Lung (tissue), 12 donors: ENCODE data around the gene DAZL. TPM values are rescaled to one million over a fixed set of nuclear protein-coding genes. Genes with fewer than 3 reads are reported as not detected.
A peak's percentile ranks its signal among the peaks of the same experiment; 100 is the strongest.

Experiments used
- ATAC-seq: fragments of 200-7000 bp; cut with Tn5 transposase; one replicate; pipeline ENCODE4 v1.9.1; 2020; ENCODE audit warnings: moderate number of reproducible peaks; ENCODE audit not compliant: insufficient read depth, low FRiP score
- DNase-seq, 3 donors: peaks; one replicate each; pipeline ENCODE4 v3.0.0-alpha.2; 2013 to 2017
- H3K27ac ChIP-seq, 2 donors: one replicate each; pipeline ENCODE4 v1.5.1; 2013; ENCODE audit warnings: mild to moderate bottlenecking in 2 of 2, moderate library complexity in 2 of 2, control low read depth in 1 of 2, inconsistent platforms in 1 of 2, low read depth in 1 of 2, low read length in 1 of 2
- H3K27me3 ChIP-seq, 3 donors: one replicate each; pipeline ENCODE4 v1.5.1; 2013; ENCODE audit warnings: low read length in 2 of 3; ENCODE audit not compliant: control insufficient read depth in 3 of 3, insufficient read depth in 3 of 3
- H3K36me3 ChIP-seq, 4 donors: one replicate each; pipeline ENCODE4 v1.5.1; 2013; ENCODE audit warnings: low read length in 4 of 4, mild to moderate bottlenecking in 1 of 4, moderate library complexity in 1 of 4; ENCODE audit not compliant: control insufficient read depth in 4 of 4, insufficient read depth in 4 of 4
- H3K4me1 ChIP-seq, 5 donors: one replicate each; pipeline ENCODE4 v1.5.1; 2013; ENCODE audit warnings: low read length in 5 of 5, mild to moderate bottlenecking in 2 of 5, moderate library complexity in 1 of 5; ENCODE audit not compliant: control insufficient read depth in 5 of 5, insufficient read depth in 5 of 5
- H3K4me3 ChIP-seq: one replicate; pipeline ENCODE4 v1.5.1; 2013; ENCODE audit warnings: mild to moderate bottlenecking, control low read depth, moderate library complexity
- H3K9ac ChIP-seq, 2 donors: one replicate each; pipeline ENCODE4 v1.5.1; 2013; ENCODE audit warnings: low read length in 2 of 2, control low read depth in 1 of 2; ENCODE audit not compliant: insufficient read depth in 1 of 2
- H3K9me3 ChIP-seq, 4 donors: one replicate each; pipeline ENCODE4 v1.5.1; 2013; ENCODE audit warnings: low read length in 3 of 4, mild to moderate bottlenecking in 1 of 4, moderate library complexity in 1 of 4; ENCODE audit not compliant: control insufficient read depth in 4 of 4, insufficient read depth in 3 of 4
- CTCF ChIP-seq: IDR thresholded peaks from 2 replicates; pipeline ENCODE4 v1.5.1; 2012; ENCODE audit warnings: mild to moderate bottlenecking; ENCODE audit errors: control extremely low read depth, extremely low read depth
- WGBS, 2 donors: extraction: QIAGEN DNeasy Blood & Tissue Kit; methylation state at CpG; one replicate each; pipeline ENCODE4 v1.1.7; 2013; 5-methylcytosine and 5-hydroxymethylcytosine counted together
- polyA plus RNA-seq, 2 donors: library from polyadenylated mRNA; stranded (reverse); fragments of 200-250 nt; gene quantifications; one replicate each; pipeline ENCODE4 v1.2.1, GENCODE V29; 2013
- total RNA-seq, 2 donors: library from RNA; depleted of rRNA in 1 of 2; stranded (reverse); fragments of >200 nt in 1 of 2; gene quantifications; one replicate each; pipeline ENCODE4 v1.2.1, GENCODE V29; 2014 to 2021
- donor health status: control.
- donor health status: control.
- donor health status: Bipolar disorder and iron deficiency.
- donor health status: healthy.
- donor health status: DM: yes; HTN: yes; CAD: no.

The DAZL gene
- total and polyA plus RNA-seq, 4 donors = 0.09 TPM; not detected in 3

DNA sequence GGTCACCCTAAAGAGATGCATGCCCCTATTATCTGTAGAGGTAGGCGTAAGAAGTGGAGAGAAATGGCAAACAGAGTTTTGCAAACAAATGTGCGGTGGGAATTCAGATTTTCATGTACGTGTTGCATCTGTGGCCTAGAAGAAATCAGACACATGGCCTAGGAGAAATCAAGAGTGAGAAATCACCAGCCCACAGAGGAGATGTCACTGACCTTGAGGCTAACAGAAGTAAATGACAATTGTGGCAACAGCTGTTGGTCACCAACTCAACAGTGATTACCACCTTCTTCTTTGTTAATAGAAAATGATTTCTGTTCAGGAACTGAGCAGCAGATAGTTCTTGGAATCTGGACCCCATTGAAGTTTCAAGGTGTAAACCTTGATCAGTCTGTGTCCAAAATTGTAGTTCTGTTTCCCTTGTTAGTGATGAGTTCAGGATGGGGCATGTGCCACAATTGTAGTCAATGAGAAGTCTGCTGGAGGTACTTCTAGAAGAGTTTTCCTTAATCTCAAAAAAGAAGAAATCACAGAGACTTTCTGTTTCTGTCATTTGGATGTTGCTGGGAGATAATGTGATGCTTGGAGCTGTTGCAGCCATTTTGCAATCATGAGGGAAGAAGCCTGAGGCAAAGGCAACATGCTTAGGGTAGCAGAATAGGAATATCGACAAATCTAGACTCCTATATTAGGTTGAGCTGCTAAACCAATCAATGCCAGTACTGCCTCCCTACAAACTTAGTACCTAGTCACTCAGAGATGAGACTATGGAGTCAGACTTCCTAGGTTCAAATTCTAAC, 57.5 kb downstream of the DAZL start:
- H3K9ac ChIP-seq = no peak overlapping the region
- WGBS, 2 donors = 87 to 92% methylated on average over 4 of the region's 4 CpGs
- ATAC-seq = no peak
- H3K27ac ChIP-seq = no peak overlapping the region
- no peaks in the 10 kb centered on the region for H3K9me3 ChIP-seq
- DNase-seq = no peak
- no peak for TF ChIP-seq CTCF
- no peaks in the 10 kb centered on the region for H3K27me3 ChIP-seq
- H3K4me1 ChIP-seq = peaks cover 0 to 7% (median 0%) of the 10 kb centered on the region in 5 donors
- H3K4me3 ChIP-seq = no peak overlapping the region
- H3K36me3 ChIP-seq = no peaks in the 10 kb centered on the region

DNA sequence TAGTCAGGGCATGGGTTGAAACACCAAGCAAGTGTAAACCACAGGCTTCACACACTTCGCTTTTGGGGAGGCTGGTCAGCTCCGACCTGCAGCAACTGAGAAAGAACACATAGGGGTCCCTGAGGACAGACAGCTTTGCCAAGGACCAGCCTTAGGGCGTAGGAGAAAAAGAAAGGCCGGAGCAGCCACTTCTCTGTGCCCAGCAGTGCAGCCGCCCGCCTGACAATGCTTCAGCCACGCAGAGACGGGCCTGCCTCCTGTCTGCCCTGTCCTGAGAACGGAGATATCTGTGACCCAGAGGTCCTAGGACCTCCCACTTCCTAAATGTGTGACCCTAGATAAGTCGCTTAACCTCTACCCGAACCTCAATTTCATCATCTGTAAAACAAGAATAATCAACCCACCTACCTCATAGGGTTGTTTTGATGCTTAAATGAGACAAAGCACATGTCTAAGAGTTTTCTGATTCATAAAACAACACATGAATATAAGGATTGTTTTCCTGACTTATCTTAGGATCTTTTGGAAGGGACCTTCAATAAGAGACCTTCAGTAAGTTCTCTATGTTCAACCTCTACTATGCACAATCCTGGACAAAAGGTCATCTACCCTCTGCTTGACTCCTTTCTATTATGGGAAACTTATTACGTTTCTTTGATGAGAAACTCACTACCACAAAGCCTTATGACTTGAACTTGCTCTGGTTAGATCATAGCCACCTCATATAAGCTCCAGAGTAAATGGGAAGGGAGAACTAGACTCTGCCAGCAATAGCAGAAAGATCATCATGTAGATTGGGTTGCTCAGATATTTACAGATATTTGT, 58.8 kb downstream of the DAZL start:
- Histone ChIP-seq H3K9ac (no peak overlapping the region), H3K4me1 (peaks cover 0 to 7% (median 0%) of the 10 kb centered on the region in 5 donors), H3K27ac (peak overlapping the region in 1 of 2 donors; percentile 43), H3K4me3 (no peak overlapping the region), H3K9me3 (no peaks in the 10 kb centered on the region), H3K36me3 (no peaks in the 10 kb centered on the region), H3K27me3 (no peaks in the 10 kb centered on the region)
- ATAC-seq = no peak
- 77 to 78% methylated on average over 12 of the region's 12 CpGs for WGBS, 2 donors
- no peak for DNase-seq
- no peak for TF ChIP-seq CTCF

- Histone ChIP-seq H3K9ac (no peak overlapping the region), H3K36me3 (no peaks in the 10 kb centered on the region), H3K9me3 (no peaks in the 10 kb centered on the region), H3K4me3 (no peak overlapping the region), H3K27ac (peak overlapping the region in 1 of 2 donors; percentile 43), H3K4me1 (peaks cover 0 to 5% (median 0%) of the 10 kb centered on the region in 5 donors), H3K27me3 (no peaks in the 10 kb centered on the region)
- DNase-seq (no peak), ATAC-seq (no peak)
- 74 to 78% methylated on average over 10 of the region's 10 CpGs for WGBS, 2 donors
- TF ChIP-seq CTCF = no peak
Measured at GRCh38 chr3:16545413-16546185, 59.6 kb downstream of the DAZL start.
